Stimulated activated CD4-positive, alpha-beta T cell treated with anti-CD3 and anti-CD28 coated beads, TNF-alpha, amount 100 ng/mL, for 48 hours (primary cell): ENCODE results near the gene ARHGEF38.
A peak's percentile ranks its signal among the peaks of the same experiment; 100 is the strongest.
"Not testable (repeated sequence)": the region's sequence is repeated elsewhere in the genome, so short reads cannot be mapped to it uniquely, and the experiment has no call there.

Experiments used
- DNase-seq, 3 donors: peaks; one replicate each; pipeline ENCODE4 v3.0.0-alpha.2; 2020; ENCODE audit warnings: low read depth in 3 of 3

Gene ARHGEF38

GRCh38 chr4:105652286-105652888 lies 100.0 kb downstream of the ARHGEF38 start:
- no peak for DNase-seq

DNA sequence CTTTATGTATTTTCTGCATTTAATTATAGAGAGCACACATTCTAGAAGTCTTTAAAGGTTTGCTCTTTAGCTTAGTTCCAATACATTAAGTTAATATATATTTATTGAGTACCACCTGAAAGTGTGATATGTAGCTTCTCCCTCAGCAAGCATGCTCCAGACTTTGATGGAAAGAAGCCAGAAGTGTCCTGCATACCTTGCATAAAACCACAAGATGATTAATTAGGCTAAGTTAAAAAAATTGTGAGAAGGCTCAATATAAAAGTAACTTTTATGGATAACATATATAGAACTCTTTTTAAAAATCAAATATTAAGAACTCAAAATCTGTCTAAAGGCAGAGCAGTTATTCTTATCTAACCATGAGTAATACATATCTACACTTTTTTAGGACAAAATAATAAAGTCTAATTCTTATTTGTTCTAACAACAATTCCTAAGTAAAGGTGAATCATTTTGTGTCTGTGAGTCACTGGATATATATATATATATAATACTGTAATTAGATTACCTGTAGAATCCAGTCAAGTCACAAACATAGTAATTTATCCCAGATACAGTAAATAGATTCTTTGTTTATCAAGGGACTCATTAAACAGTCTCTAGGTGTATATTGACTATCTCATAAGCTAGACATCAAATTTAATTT lies 104.8 kb downstream of the ARHGEF38 start:
- no peak for DNase-seq

GRCh38 chr4:105659190-105659589 lies 106.8 kb downstream of the ARHGEF38 start:
- no peak for DNase-seq

DNA sequence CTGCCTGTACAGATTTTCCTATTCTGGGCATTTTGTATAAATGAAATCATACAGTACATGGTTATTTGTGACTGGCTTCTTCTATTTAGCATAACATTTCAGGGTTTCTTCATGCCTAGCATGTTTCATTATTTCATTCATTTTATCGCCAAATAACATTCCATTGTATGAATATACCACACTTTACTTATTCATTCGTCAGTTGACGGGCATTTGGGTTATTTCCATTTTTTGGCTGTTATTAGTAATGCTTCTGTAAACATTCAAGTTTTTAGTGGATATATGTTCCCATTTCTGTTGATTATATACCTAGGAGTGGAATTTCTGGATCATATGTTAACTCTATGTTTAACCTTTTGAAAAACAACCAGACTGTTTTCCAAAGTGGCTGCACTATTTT lies 108.6 kb downstream of the ARHGEF38 start:
- DNase-seq, result no peak

GRCh38 chr4:105662935-105663675 lies 110.7 kb downstream of the ARHGEF38 start:
- DNase-seq, result no peak

DNA sequence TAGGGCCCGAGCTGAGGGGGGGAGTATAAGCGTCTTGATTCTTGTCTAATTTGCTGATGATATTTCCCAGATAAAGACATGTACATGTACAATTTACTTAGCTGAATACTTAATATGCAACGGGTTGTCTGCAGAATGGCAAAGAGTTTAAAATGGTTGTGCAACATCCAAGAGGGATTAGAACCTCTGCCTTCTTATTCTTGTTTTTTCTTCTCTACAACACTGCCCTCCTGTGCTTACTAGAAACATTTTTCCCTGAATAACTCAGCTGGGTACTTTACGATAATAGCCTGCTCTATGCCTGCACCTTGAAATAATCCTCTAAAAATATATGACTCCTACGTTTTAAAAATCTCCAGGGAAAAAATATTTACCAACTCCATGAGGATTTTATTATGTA lies 114.3 kb downstream of the ARHGEF38 start:
- no peak for DNase-seq

DNA sequence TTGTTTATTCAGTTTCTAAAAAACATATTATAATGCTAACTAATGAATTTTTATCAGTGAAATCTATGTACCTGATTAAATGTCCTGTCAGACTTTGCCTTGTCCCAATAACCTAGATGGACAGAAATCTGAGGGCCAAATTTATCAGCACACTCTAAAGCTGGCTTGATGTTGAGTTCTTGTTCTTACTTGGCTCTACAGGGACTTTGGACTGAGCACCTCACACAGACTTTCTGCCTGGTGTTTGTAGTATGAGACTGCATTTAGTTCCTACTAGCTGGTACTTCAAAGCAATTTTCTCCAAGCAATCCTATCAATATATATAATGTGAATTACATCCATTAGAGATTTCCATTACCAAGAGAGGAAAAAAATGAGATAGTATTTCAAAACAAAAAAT lies 118.3 kb downstream of the ARHGEF38 start:
- no peak for DNase-seq

DNA sequence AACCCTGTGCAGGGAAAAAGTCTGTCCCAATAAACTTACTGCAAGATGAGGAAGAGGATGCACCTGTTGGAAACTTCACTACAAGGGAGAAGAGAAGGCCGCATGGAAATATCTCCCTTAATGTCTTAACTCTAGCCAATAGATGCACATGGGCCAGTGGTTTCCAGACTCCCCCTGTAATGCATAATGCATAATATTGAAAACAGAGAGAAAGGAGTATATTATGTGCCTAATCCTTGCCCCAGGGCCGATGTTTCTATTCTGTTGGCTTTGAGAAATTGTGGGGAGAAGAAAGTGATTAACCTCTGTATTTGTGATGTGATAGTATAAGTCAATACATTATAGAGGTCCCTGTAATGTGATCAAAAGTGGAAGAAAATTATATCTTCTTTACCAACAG lies 118.9 kb downstream of the ARHGEF38 start:
- DNase-seq, result no peak

DNA sequence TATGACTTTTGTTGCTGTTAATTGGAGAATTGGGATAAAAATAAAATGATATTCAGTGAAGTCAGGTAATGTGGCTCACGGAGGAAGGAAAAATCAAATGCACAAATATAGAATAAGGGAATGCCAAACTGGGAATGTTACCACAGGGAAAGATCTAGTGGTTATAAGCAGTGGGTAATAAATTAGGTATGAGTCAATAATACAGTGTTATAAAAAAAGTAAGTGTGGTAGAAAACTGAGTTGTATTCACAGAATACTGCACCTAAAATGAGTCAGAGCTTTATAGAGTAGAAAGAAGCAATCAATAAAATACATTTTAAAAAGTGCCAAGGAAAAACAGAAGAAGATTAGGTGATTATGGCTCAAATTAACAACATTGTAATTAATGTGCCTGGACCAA lies 121.6 kb downstream of the ARHGEF38 start:
- DNase-seq, result no peak

GRCh38 chr4:105677709-105678108 lies 125.3 kb downstream of the ARHGEF38 start:
- DNase-seq, result no peak

DNA sequence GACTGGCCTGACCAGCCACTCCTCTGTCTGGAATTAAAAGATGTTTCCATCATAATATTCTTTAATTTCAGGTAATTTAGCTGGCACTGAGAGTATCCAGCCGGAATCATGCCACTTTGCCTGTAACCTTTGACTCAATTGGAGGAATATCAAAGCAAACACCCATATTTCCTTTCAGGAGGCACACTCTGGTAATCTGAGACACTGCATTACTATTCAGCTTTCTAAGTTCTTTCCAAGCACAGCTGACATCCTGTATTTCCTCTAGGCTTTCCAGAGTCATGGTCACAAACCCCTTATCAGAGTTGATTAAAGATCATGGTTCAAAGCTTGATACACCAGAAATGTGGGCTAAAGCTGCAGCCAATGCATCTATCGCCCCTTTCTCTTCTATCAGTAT lies 126.8 kb downstream of the ARHGEF38 start:
- DNase-seq, result no peak

DNA sequence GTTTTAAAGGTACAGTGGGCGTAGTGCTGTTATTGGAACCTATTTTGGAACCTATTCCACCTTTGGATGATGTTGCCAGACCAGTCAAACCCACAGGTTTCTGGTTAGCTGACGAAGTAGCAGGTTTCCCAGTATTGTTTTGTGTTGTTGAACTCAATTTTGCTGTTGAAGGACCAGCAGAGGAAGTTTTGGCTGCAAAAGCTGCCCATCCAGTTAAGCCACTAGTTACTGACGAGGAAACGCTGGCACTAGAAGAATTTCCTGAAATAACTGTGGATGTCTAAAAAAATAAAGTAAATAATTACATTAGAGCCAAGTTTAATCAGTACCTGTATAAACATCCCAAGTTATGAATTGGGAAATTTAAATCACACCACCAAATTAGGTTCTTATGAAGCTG lies 130.6 kb downstream of the ARHGEF38 start:
- DNase-seq, result no peak

DNA sequence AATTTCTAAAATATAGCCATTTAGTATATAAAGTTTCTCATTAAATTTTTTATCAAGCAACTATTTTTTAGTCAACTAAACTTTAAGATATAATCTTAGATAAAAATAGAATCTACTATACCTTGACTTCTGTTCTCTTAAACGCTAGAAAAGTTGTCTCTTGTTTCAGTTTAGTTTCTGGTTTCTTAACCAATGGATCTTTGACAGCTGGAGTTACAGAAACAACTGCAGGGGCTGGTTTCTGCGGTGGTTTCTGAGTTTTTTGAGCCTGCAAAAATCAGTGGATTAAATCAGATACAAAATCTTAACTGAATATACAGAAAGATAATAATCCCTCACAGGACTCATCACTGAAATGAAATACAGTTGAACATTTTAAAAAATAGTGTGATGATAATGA lies 134.2 kb downstream of the ARHGEF38 start:
- no peak for DNase-seq

GRCh38 chr4:105694812-105695211 lies 142.4 kb downstream of the ARHGEF38 start:
- not testable (repeated sequence) for DNase-seq

- DNase-seq, result not testable (repeated sequence)
These were observed 143.4 kb downstream of the ARHGEF38 start for GRCh38 chr4:105695832-105696231.

- DNase-seq, result no peak
These were observed 146.2 kb downstream of the ARHGEF38 start for GRCh38 chr4:105698607-105699006.

GRCh38 chr4:105707782-105708180 lies 155.4 kb downstream of the ARHGEF38 start:
- DNase-seq, result no peak

- DNase-seq, result peak; percentile 80 to 83 (median 80)
These were observed 156.0 kb downstream of the ARHGEF38 start, which contains the start of the genes GSTCD and INTS12 for GRCh38 chr4:105708181-105709080. Gene GSTCD (plus strand): TSS chr4:105708784. CDS start chr4:105717614, 8,830 bp downstream. Gene INTS12 (minus strand): TSS chr4:105708689. CDS start chr4:105700005, 8,684 bp downstream.

- DNase-seq, result peak in 1 of 3 donors; percentile 3
These were observed 156.6 kb downstream of the ARHGEF38 start for GRCh38 chr4:105709081-105709450.

- DNase-seq, result no peak
These were observed 157.7 kb downstream of the ARHGEF38 start for GRCh38 chr4:105710012-105710600.

GRCh38 chr4:105710678-105711077 lies 158.3 kb downstream of the ARHGEF38 start:
- no peak for DNase-seq
